ENCODE results near the gene SHC1. TPM values are rescaled to one million over a fixed set of nuclear protein-coding genes. Genes with fewer than 3 reads are reported as not detected.
"Not testable (repeated sequence)": the region's sequence is repeated elsewhere in the genome, so short reads cannot be mapped to it uniquely, and the experiment has no call there.

The SHC1 gene
- total and polyA plus RNA-seq, 2 donors (not counting 1 experiment from before 2014, with no cell fraction given) = 50.1 to 61.4 TPM

DNA sequence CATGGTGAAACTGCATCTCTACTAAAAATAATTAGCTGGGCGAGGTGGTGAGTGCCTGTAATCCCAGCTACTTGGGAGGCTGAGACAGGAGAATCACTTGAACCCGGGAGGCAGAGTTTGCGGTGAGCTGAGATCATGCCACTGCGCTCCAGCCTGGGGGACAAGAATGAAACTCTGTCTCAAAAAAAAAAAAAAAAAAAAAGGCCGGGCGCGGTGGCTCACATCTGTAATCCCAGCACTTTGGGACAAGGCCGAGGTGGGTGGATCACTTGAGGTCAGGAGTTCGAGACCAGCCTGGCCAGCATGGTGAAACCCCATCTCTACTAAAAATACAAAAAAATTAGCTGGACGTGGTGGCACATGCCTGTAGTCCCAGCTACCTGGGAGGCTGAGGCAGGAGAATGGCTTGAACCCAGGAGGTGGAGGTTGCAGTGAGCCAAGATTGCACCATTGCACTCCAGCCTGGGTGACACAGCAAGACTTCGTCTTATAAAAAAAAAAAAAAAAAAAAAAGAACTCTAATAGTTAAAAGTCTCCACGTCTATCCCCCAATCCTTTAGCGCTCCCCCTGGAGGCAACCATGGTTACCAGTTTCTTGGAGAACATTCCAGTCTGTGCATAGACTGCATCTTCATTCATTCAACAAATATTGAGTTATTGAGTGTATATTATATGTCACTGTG lies 24.9 kb upstream of the SHC1 start:
- WGBS (ENCODE audit: insufficient coverage) = no CpG with 5 or more reads among the region's 13 CpGs
- ChIA-PET CTCF (interaction anchor here (0.7 to 18.4 kb wide), 8 partner anchors 12 to 174 kb away, joined by 3 to 295 read pairs (median 4); partner anchors contain the start of genes FLAD1 and PMVK), POLR2A (interaction anchor here (0.7 to 1.4 kb wide), 6 partner anchors 12 to 385 kb away, joined by 3 to 8 read pairs (median 6); partner anchors contain the start of gene FLAD1)
- Histone ChIP-seq H3K4me1 (ENCODE audit: control insufficient read depth in 2 of 2, insufficient read depth in 2 of 2, low read length in 2 of 2) (peaks cover 11 to 17% of the 10 kb centered on the region in 2 donors), H3K36me3 (replicated peaks in 1 of 2; ENCODE audit: control extremely low read depth in 1 of 2, control insufficient read depth in 1 of 2, extremely low read depth in 1 of 2, insufficient read depth in 2 of 2, low read length in 1 of 2) (peaks cover 0 to 11% of the 10 kb centered on the region in 2 experiments)
- DNase-seq = peak; percentile 22
- intact Hi-C loops (cut with micrococcal nuclease); H3K9ac ChIP-seq (ENCODE audit: low read length); H3K27me3 ChIP-seq (replicated peaks in 1 of 4; ENCODE audit: control extremely low read depth in 1 of 4, control insufficient read depth in 3 of 4, insufficient read depth in 4 of 4, low read length in 3 of 4); H3K9me3 ChIP-seq (ENCODE audit: control extremely low read depth in 1 of 3, control insufficient read depth in 2 of 3, insufficient read depth in 1 of 3, low read length in 2 of 3); H2AFZ ChIP-seq (ENCODE audit: insufficient read depth, low read depth, low read length, poor library complexity, severe bottlenecking); H4K20me1 ChIP-seq (ENCODE audit: control insufficient read depth, insufficient read depth, low read length, poor library complexity, severe bottlenecking); H3K9me3 Mint-ChIP-seq (ENCODE audit: insufficient read depth); H3K27ac Mint-ChIP-seq; H3K27ac ChIP-seq (ENCODE audit: low read length in 2 of 2); H3K27me3 Mint-ChIP-seq; H3K4me3 Mint-ChIP-seq; H3K79me2 ChIP-seq (ENCODE audit: control insufficient read depth, insufficient read depth, low read length); H3K4me3 ChIP-seq (ENCODE audit: control extremely low read depth in 1 of 5, extremely low read depth in 1 of 5, insufficient read depth in 1 of 5, low read depth in 2 of 5, low read length in 4 of 5); ATAC-seq (ENCODE audit: low read depth); H3K4me2 ChIP-seq (replicated peaks; ENCODE audit: low read depth, low read length, poor library complexity, severe bottlenecking): not testable (repeated sequence)
- peaks cover 23% of the 10 kb centered on the region for H3K4me1 Mint-ChIP-seq

DNA sequence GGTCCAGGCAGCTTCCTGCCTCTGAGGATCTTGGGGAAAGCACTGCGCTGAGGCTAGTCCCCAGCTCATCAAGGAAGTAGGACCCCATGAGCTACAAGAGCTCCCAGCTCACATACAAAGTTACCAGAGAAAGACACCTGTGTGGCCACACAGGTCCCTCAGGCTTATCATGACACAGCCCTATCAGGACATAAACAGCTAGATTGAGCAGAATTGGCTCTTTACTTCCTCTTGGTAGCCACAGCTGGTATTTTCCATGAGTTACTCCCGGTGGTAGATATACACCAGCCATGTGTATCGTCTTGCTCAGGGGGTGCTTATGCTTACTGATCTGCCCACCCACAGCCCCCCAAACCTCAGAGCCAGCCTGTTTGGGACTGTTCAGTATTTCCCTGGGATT lies 24.0 kb upstream of the SHC1 start:
- ChIA-PET POLR2A (interaction anchor here (0.7 to 1.4 kb wide), 4 partner anchors 11 to 384 kb away, joined by 3 to 7 read pairs (median 6); partner anchors contain the start of gene FLAD1), CTCF (interaction anchor here (0.9 to 18.4 kb wide), 6 partner anchors 11 to 56 kb away, joined by 4 to 295 read pairs (median 6); partner anchors contain the start of genes ADAM15 and FLAD1)
- Histone ChIP-seq H3K36me3 (replicated peaks in 1 of 2; ENCODE audit: control extremely low read depth in 1 of 2, control insufficient read depth in 1 of 2, extremely low read depth in 1 of 2, insufficient read depth in 2 of 2, low read length in 1 of 2) (peaks cover 0 to 19% of the 10 kb centered on the region in 2 experiments), H2AFZ (ENCODE audit: insufficient read depth, low read depth, low read length, poor library complexity, severe bottlenecking) (no peak overlapping the region), H3K4me2 (replicated peaks; ENCODE audit: low read depth, low read length, poor library complexity, severe bottlenecking) (no peak overlapping the region), H4K20me1 (ENCODE audit: control insufficient read depth, insufficient read depth, low read length, poor library complexity, severe bottlenecking) (peaks cover 9% of the 10 kb centered on the region), H3K4me3 (ENCODE audit: control extremely low read depth in 1 of 5, extremely low read depth in 1 of 5, insufficient read depth in 1 of 5, low read depth in 2 of 5, low read length in 4 of 5) (no peak overlapping the region), H3K27ac (ENCODE audit: low read length in 2 of 2) (no peak overlapping the region), H3K27me3 (replicated peaks in 1 of 4; ENCODE audit: control extremely low read depth in 1 of 4, control insufficient read depth in 3 of 4, insufficient read depth in 4 of 4, low read length in 3 of 4) (no peaks in the 10 kb centered on the region), H3K4me1 (ENCODE audit: control insufficient read depth in 2 of 2, insufficient read depth in 2 of 2, low read length in 2 of 2) (peaks cover 6 to 10% of the 10 kb centered on the region in 2 donors), H3K9me3 (ENCODE audit: control extremely low read depth in 1 of 3, control insufficient read depth in 2 of 3, insufficient read depth in 1 of 3, low read length in 2 of 3) (no peaks in the 10 kb centered on the region), H3K79me2 (ENCODE audit: control insufficient read depth, insufficient read depth, low read length) (peaks cover 5% of the 10 kb centered on the region), H3K9ac (ENCODE audit: low read length) (no peak overlapping the region)
- peaks cover 18% of the 10 kb centered on the region for H3K4me1 Mint-ChIP-seq
- no peak for DNase-seq
- H3K4me3 Mint-ChIP-seq = no peak overlapping the region
- H3K27me3 Mint-ChIP-seq = no peaks in the 10 kb centered on the region
- intact Hi-C loops (cut with micrococcal nuclease) = no loop called here
- TF ChIP-seq, protein P1, sequence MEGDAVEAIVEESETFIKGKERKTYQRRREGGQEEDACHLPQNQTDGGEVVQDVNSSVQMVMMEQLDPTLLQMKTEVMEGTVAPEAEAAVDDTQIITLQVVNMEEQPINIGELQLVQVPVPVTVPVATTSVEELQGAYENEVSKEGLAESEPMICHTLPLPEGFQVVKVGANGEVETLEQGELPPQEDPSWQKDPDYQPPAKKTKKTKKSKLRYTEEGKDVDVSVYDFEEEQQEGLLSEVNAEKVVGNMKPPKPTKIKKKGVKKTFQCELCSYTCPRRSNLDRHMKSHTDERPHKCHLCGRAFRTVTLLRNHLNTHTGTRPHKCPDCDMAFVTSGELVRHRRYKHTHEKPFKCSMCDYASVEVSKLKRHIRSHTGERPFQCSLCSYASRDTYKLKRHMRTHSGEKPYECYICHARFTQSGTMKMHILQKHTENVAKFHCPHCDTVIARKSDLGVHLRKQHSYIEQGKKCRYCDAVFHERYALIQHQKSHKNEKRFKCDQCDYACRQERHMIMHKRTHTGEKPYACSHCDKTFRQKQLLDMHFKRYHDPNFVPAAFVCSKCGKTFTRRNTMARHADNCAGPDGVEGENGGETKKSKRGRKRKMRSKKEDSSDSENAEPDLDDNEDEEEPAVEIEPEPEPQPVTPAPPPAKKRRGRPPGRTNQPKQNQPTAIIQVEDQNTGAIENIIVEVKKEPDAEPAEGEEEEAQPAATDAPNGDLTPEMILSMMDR (IDR thresholded peaks at IDR 0.05) = no peak
- no peak for TF ChIP-seq EZH2 (IDR thresholded peaks at IDR 0.05; ENCODE audit: borderline replicate concordance, insufficient read depth, low read depth, low read length, poor library complexity, severe bottlenecking)
- ATAC-seq (ENCODE audit: low read depth) = no peak
- 20% methylated on average over 3 of the region's 3 CpGs for WGBS (ENCODE audit: insufficient coverage)
- no peaks in the 10 kb centered on the region for H3K9me3 Mint-ChIP-seq (ENCODE audit: insufficient read depth)
- peak overlapping the region; percentile 34 for H3K27ac Mint-ChIP-seq

Data from B cell (primary cell).